Activated T-cell treated with anti-CD3 and anti-CD28 coated beads, Interleukin-2, amount 50 U/mL, for 4 hours (primary cell): ENCODE results near the gene SOX8. TPM values are rescaled to one million over a fixed set of nuclear protein-coding genes. Genes with fewer than 3 reads are reported as not detected.

Experiments used
- ATAC-seq, 2 donors: fragments of 200-7000 bp; cut with Tn5 transposase; one replicate each; pipeline ENCODE4 v1.10.0; 2021
- DNase-seq: peaks from one replicate; pipeline ENCODE4 v3.0.0-alpha.2; 2020
- H3K27me3 Mint-ChIP-seq: one replicate; pipeline ENCODE4 v1.8.0; 2021; ENCODE audit warnings: low read depth, mixed read lengths
- H3K36me3 Mint-ChIP-seq: one replicate; pipeline ENCODE4 v1.8.0; 2022; ENCODE audit warnings: mixed read lengths; ENCODE audit not compliant: insufficient read depth
- H3K4me1 Mint-ChIP-seq: one replicate; pipeline ENCODE4 v1.8.0; 2021; ENCODE audit warnings: low read depth, mixed read lengths
- H3K4me3 Mint-ChIP-seq: one replicate; pipeline ENCODE4 v1.8.0; 2021; ENCODE audit warnings: mild to moderate bottlenecking, moderate library complexity, mixed read lengths
- H3K9me3 Mint-ChIP-seq: one replicate; pipeline ENCODE4 v1.8.0; 2021; ENCODE audit warnings: mixed read lengths
- total RNA-seq, 3 donors: library from RNA; stranded (reverse); gene quantifications; one replicate each; pipeline ENCODE4 v1.2.1, GENCODE V29; 2021

The SOX8 gene
- total RNA-seq, 3 donors from 2014 or later: 2.6 to 4.0 (median 3.5) TPM

DNA sequence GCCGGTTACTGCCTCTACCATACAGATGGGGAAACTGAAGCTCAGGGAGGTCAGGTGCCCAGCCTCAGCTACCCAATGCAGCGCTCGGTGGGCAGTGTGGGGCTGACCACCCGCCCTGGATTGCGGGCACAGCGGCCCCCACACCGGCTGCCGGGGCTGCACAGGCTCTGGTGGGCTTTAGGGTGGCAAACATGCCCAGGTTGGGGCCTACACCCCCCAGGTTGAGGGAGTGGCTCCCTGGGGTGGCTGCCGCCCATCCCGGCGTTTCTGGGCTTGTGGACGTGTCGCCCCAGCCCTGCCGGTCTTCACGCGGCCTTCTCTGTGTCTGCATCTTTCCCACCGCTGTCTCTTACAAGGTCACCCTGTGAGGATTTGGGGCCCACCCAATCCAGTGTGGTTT, 50.1 kb downstream of the SOX8 start:
- no peaks in the 10 kb centered on the region for H3K9me3 Mint-ChIP-seq
- ATAC-seq (no peak), DNase-seq (no peak)
- peaks cover 19% of the 10 kb centered on the region for H3K27me3 Mint-ChIP-seq
- H3K36me3 Mint-ChIP-seq: no peaks in the 10 kb centered on the region
- H3K4me3 Mint-ChIP-seq: no peak overlapping the region
- H3K4me1 Mint-ChIP-seq: peaks cover 5% of the 10 kb centered on the region

GRCh38 chr16:1032607-1033006, 51.0 kb downstream of the SOX8 start:
- Mint-ChIP-seq H3K9me3 (no peaks in the 10 kb centered on the region), H3K36me3 (no peaks in the 10 kb centered on the region), H3K27me3 (peaks cover 17% of the 10 kb centered on the region), H3K4me3 (no peak overlapping the region), H3K4me1 (peaks cover 5% of the 10 kb centered on the region)
- no peak for DNase-seq
- no peak for ATAC-seq

DNA sequence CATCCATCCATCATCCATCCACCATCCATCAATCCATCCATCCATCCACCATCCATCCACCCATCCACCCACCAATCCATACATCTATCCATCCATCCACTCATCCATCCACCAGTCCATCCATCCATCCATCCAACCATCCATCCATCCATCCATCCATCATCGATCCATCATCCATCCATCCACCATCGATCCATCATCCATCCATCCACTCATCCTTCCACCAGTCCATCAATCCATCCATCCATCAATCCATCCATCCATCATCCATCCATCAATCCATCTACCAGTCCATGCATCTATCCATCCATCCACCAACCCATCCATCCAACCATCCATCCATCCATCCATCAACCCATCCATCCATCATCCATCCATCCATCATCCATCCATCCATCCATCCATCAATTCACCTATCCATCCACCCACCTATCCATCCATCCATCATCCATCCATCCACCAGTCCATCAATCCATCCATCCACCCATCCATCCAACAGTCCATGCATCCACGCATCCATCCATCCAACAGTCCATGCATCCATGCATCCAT, 51.6 kb downstream of the SOX8 start:
- H3K9me3 Mint-ChIP-seq: no peaks in the 10 kb centered on the region
- peaks cover 15% of the 10 kb centered on the region for H3K27me3 Mint-ChIP-seq
- peaks cover 5% of the 10 kb centered on the region for H3K4me1 Mint-ChIP-seq
- H3K36me3 Mint-ChIP-seq: no peaks in the 10 kb centered on the region
- no peak for ATAC-seq
- H3K4me3 Mint-ChIP-seq: no peak overlapping the region
- no peak for DNase-seq

DNA sequence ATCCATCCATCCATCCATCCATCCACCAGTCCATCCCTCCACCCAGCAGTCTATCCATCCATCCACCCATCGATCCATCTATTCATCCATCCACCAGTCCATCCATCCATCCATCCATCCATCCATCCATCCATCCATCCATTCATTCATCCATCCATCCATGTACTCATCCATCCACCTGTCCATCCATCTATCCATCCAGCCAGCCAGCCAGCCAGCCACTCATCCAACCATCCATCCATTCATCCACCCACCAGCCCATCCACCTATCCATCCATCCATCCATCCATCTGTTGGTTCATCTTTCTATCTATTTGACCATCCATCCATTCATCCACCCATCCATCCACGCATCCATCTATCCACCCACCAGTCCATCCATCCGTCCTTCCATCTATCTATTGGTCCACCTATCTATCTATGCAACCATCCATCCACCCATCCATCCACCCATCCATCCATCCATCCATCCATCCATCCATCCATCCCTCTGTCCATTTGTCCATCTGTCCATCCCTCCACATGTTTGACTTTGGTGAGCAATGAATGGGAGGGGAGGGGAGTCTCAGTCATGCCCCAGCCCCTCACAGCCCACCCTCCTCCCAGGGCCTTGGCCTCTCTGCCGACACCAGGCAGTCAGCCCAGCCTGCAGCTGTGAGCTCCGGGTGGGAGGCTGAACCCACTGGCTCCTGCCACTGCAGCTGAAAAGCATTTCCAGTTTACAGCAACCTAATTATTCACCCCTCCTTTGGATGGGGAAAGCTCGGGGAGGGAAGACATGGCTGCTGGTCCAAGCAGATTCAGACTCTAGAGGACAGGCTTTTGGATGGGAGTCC, 52.9 kb downstream of the SOX8 start:
- no peaks in the 10 kb centered on the region for H3K9me3 Mint-ChIP-seq
- H3K36me3 Mint-ChIP-seq: no peaks in the 10 kb centered on the region
- DNase-seq (no peak), ATAC-seq (no peak)
- H3K27me3 Mint-ChIP-seq: peaks cover 10% of the 10 kb centered on the region
- peaks cover under 1% of the 10 kb centered on the region for H3K4me1 Mint-ChIP-seq
- H3K4me3 Mint-ChIP-seq: no peak overlapping the region

GRCh38 chr16:1035066-1035415, 53.5 kb downstream of the SOX8 start:
- Mint-ChIP-seq H3K36me3 (no peaks in the 10 kb centered on the region), H3K9me3 (no peaks in the 10 kb centered on the region), H3K4me3 (no peak overlapping the region), H3K27me3 (peaks cover 6% of the 10 kb centered on the region), H3K4me1 (no peaks in the 10 kb centered on the region)
- DNase-seq (no peak), ATAC-seq (no peak)

- H3K4me3 Mint-ChIP-seq: no peak overlapping the region
Measured at GRCh38 chr16:1036166-1036565, 54.6 kb downstream of the SOX8 start.

More at GRCh38 chr16:1036166-1036565, 54.6 kb downstream of the SOX8 start:
- DNase-seq (no peak), ATAC-seq (no peak)
- no peaks in the 10 kb centered on the region for H3K36me3 Mint-ChIP-seq
- no peaks in the 10 kb centered on the region for H3K4me1 Mint-ChIP-seq
- no peaks in the 10 kb centered on the region for H3K9me3 Mint-ChIP-seq
- peaks cover 6% of the 10 kb centered on the region for H3K27me3 Mint-ChIP-seq

Other genes starting within 250 kb of the SOX8 start
- gene CIAO3, start 240.8 kb upstream of the SOX8 start, total RNA-seq: 10 to 100 TPM; 30.1 to 39.5 (median 34.8) TPM
- under 1 TPM in 1 of 3 donors, not detected in 2; 0.08 TPM for gene MSLN, start 221.0 kb upstream of the SOX8 start, total RNA-seq
- 10 to 100 TPM; 72.3 to 99.0 (median 75.1) TPM for gene RPUSD1, start 193.4 kb upstream of the SOX8 start, total RNA-seq
- gene CHTF18, start 193.2 kb upstream of the SOX8 start, total RNA-seq: 100 to 1,000 TPM; 138 to 171 (median 161) TPM
- gene GNG13, start 181.0 kb upstream of the SOX8 start, total RNA-seq: not detected
- gene LMF1, start 10.8 kb upstream of the SOX8 start, total RNA-seq: 1 to 10 TPM; 7.7 to 9.9 (median 9.3) TPM
- gene SSTR5, start 91.0 kb downstream of the SOX8 start, total RNA-seq: not detected
- gene C1QTNF8, start 114.5 kb downstream of the SOX8 start, total RNA-seq: not detected
- under 1 TPM; 0.34 to 0.51 (median 0.41) TPM for gene CACNA1H, start 171.3 kb downstream of the SOX8 start, total RNA-seq
- not detected for gene TPSG1, start 243.5 kb downstream of the SOX8 start, total RNA-seq
- gene TPSB2, start 248.4 kb downstream of the SOX8 start, total RNA-seq: under 1 TPM in 2 of 3 donors, not detected in 1; 0.41 to 0.46 TPM